Neural cell (in vitro differentiated cells): ENCODE data around the gene FOXK2. TPM values are rescaled to one million over a fixed set of nuclear protein-coding genes. Genes with fewer than 3 reads are reported as not detected.

ENCODE experiments used
- H2AFZ ChIP-seq: fragments of 200-600, 300-800 bp; sonication (generic), shearing (Covaris generic); 2 replicates; pipeline ENCODE4 v1.6.0; 2014; ENCODE audit warnings: low read depth, mild to moderate bottlenecking, antibody characterized with exemption, low read length, moderate library complexity
- H3F3A ChIP-seq: fragments of 200-600 bp; shearing (Covaris generic); 2 replicates; pipeline ENCODE4 v1.6.1; 2016; ENCODE audit warnings: mild to moderate bottlenecking, moderate library complexity, mixed read lengths, antibody characterized with exemption, low read length; ENCODE audit not compliant: insufficient read depth, poor library complexity, severe bottlenecking
- H3K27ac ChIP-seq: fragments of 200-600, 300-800 bp; sonication (generic), shearing (Covaris generic); 2 replicates; pipeline ENCODE4 v1.5.1; 2014; ENCODE audit warnings: mild to moderate bottlenecking, low read length, moderate library complexity
- H3K27me3 ChIP-seq: fragments of 300-800, 200-600 bp; sonication (generic), shearing (Covaris generic); 2 replicates; pipeline ENCODE4 v1.6.0; 2014; ENCODE audit warnings: mild to moderate bottlenecking, low read depth, low read length, moderate library complexity; ENCODE audit not compliant: insufficient read depth
- H3K36me3 ChIP-seq: fragments of 300-800, 200-600 bp; sonication (generic), shearing (Covaris generic); 2 replicates; pipeline ENCODE4 v1.5.1; 2014; ENCODE audit warnings: mild to moderate bottlenecking, antibody characterized with exemption, low read length, moderate library complexity; ENCODE audit not compliant: insufficient read depth
- H3K4me2 ChIP-seq: fragments of 300-800, 200-600 bp; sonication (generic), shearing (Covaris generic); 2 replicates; pipeline ENCODE4 v1.6.0; 2014; ENCODE audit warnings: mild to moderate bottlenecking, low read length
- H3K4me3 ChIP-seq: fragments of 300-800, 200-600 bp; sonication (generic), shearing (Covaris generic); 2 replicates; pipeline ENCODE4 v1.5.1; 2014; ENCODE audit warnings: mild to moderate bottlenecking, low read length, moderate library complexity
- H3K79me2 ChIP-seq: fragments of 200-600 bp; shearing (Covaris generic); replicated peaks from 2 replicates; pipeline ENCODE4 v1.6.0; 2014; ENCODE audit warnings: mild to moderate bottlenecking, low read length, moderate library complexity; ENCODE audit not compliant: insufficient read depth
- H3K9ac ChIP-seq: fragments of 300-800, 200-600 bp; sonication (generic), shearing (Covaris generic); 2 replicates; pipeline ENCODE4 v1.6.1; 2016; ENCODE audit warnings: mild to moderate bottlenecking, low read length, mixed read lengths
- H3K9me2 ChIP-seq: fragments of 200-600 bp; shearing (Covaris generic); 2 replicates; pipeline ENCODE4 v1.6.1; 2016; ENCODE audit warnings: mild to moderate bottlenecking, low read length, mixed read lengths; ENCODE audit not compliant: insufficient read depth
- H3K9me3 ChIP-seq: fragments of 200-600, 300-800 bp; sonication (generic), shearing (Covaris generic); 2 replicates; pipeline ENCODE4 v1.6.1; 2016; ENCODE audit warnings: mild to moderate bottlenecking, mixed run types, low read length, moderate library complexity, mixed read lengths
- H4K20me1 ChIP-seq: fragments of 200-600 bp; shearing (Covaris generic); 2 replicates; pipeline ENCODE4 v1.6.1; 2016; ENCODE audit warnings: mild to moderate bottlenecking, mixed run types; ENCODE audit not compliant: insufficient read depth
- CTCF ChIP-seq: fragments of 450-650 bp; IDR thresholded peaks from 2 replicates; pipeline ENCODE4 v1.5.1; 2014; ENCODE audit warnings: antibody characterized with exemption, mild to moderate bottlenecking, moderate library complexity; ENCODE audit not compliant: poor library complexity, severe bottlenecking
- EP300 ChIP-seq: fragments of 450-650 bp; conservative IDR thresholded peaks from 2 replicates; pipeline ENCODE4 v1.6.1; 2014; ENCODE audit warnings: antibody characterized with exemption, mild to moderate bottlenecking, moderate library complexity; ENCODE audit not compliant: poor library complexity, severe bottlenecking
- EZH2 ChIP-seq: fragments of 200-600, 300-800 bp; shearing (Covaris generic), sonication (generic); IDR thresholded peaks from 2 replicates; pipeline ENCODE4 v1.6.1; 2014; ENCODE audit warnings: antibody characterized with exemption, low read length, borderline replicate concordance, mild to moderate bottlenecking; ENCODE audit not compliant: insufficient read depth, poor library complexity, severe bottlenecking
- MXI1 ChIP-seq: fragments of 450-650 bp; conservative IDR thresholded peaks from 2 replicates; pipeline ENCODE4 v1.6.1; 2014; ENCODE audit warnings: antibody characterized with exemption, mild to moderate bottlenecking; ENCODE audit not compliant: poor library complexity, severe bottlenecking
- POLR2AphosphoS5 ChIP-seq: IDR thresholded peaks from 2 replicates; pipeline ENCODE4 v1.6.1; 2012
- RAD21 ChIP-seq: fragments of 450-650 bp; conservative IDR thresholded peaks from 2 replicates; pipeline ENCODE4 v1.6.1; 2014; ENCODE audit warnings: antibody characterized with exemption, mild to moderate bottlenecking, moderate library complexity
- REST ChIP-seq: IDR thresholded peaks from 2 replicates; pipeline ENCODE4 v1.6.1; 2012; ENCODE audit warnings: borderline replicate concordance
- SMC3 ChIP-seq: fragments of 450-650 bp; conservative IDR thresholded peaks from 2 replicates; pipeline ENCODE4 v1.6.1; 2014; ENCODE audit warnings: antibody characterized with exemption, mild to moderate bottlenecking, moderate library complexity; ENCODE audit not compliant: poor library complexity
- TAF1 ChIP-seq: IDR thresholded peaks from 2 replicates; pipeline ENCODE4 v1.6.1; 2012; ENCODE audit warnings: low read depth
- polyA plus RNA-seq: library from polyadenylated mRNA; depleted of rRNA; stranded (reverse); fragments of >200 nt; gene quantifications from 2 replicates; pipeline ENCODE4 v1.2.3, GENCODE V29; 2014

FOXK2 gene
- polyA plus RNA-seq, 1 donor from 2014 or later = 24.4 TPM

GRCh38 chr17:82548681-82549303 lies 29.3 kb downstream of the FOXK2 start:
- H4K20me1 ChIP-seq = peaks cover 5% of the 10 kb centered on the region
- H3K4me3 ChIP-seq = no peak overlapping the region
- H3K27me3 ChIP-seq = no peaks in the 10 kb centered on the region
- H3F3A ChIP-seq = no peaks in the 10 kb centered on the region
- H3K79me2 ChIP-seq = peaks cover 70% of the 10 kb centered on the region
- TF ChIP-seq TAF1 = no peak
- TF ChIP-seq RAD21 = no peak
- no peaks in the 10 kb centered on the region for H3K36me3 ChIP-seq
- H3K9me2 ChIP-seq = no peaks in the 10 kb centered on the region
- no peak overlapping the region for H3K4me2 ChIP-seq
- H2AFZ ChIP-seq = no peak overlapping the region
- no peaks in the 10 kb centered on the region for H3K9me3 ChIP-seq
- H3K27ac ChIP-seq = no peak overlapping the region
- no peak overlapping the region for H3K9ac ChIP-seq

DNA sequence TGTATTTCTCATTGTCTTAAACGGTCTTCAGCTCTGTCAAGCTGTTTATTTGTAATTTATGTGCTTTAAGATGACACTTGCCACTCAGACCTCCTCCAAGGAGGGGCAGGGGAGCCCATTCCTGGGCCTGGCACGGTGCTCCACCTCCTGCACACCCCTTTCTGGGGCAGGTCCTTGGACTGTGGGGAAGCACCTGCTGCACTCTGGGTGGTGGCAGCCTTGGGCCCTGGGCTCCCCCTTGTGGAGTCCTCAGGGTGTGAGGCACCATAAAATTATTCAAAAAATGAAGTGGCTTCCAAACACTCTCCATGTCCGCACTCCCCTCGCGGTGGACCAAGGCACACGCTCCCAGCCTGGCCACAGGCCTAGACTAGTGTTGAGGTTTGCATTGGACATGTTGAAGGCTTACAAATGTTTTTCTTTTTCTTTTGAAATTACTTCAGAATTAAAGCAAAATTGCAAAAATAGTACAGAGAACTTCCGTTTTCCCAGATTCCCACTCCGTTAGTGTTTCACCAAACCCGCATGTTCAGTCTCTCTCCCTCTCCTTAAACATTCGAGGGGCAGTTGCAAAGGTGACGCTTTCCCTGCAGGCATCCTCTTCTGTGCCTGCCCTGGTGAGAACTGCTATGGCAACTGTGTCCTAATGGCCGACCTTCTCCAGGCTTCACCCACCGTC lies 32.4 kb downstream of the FOXK2 start:
- H3K27ac ChIP-seq = no peak overlapping the region
- peaks cover 5% of the 10 kb centered on the region for H4K20me1 ChIP-seq
- peaks cover 61% of the 10 kb centered on the region for H3K79me2 ChIP-seq
- no peaks in the 10 kb centered on the region for H3K9me2 ChIP-seq
- H3K27me3 ChIP-seq = no peaks in the 10 kb centered on the region
- TF ChIP-seq REST (no peak), POLR2AphosphoS5 (no peak), EZH2 (no peak), EP300 (no peak), MXI1 (no peak), RAD21 (peak; percentile 22), CTCF (peak; percentile 41), SMC3 (no peak), TAF1 (no peak)
- H3K36me3 ChIP-seq = no peaks in the 10 kb centered on the region
- H3K4me2 ChIP-seq = no peak overlapping the region
- no peak overlapping the region for H2AFZ ChIP-seq
- H3K4me3 ChIP-seq = no peak overlapping the region
- H3K9ac ChIP-seq = no peak overlapping the region
- no peaks in the 10 kb centered on the region for H3K9me3 ChIP-seq
- H3F3A ChIP-seq = no peaks in the 10 kb centered on the region
